Loucy (cell line): Measurements from ENCODE around the gene PDLIM7.

Experiments used
- H2AFZ ChIP-seq: fragments of 200-600 bp; sonication (generic); 2 replicates; pipeline ENCODE4 v1.6.0; 2016; ENCODE audit warnings: antibody characterized with exemption, mild to moderate bottlenecking, low read length, moderate library complexity
- H3F3A ChIP-seq: fragments of 200-600 bp; 2 replicates; pipeline ENCODE4 v1.6.0; 2016; ENCODE audit warnings: antibody characterized with exemption, low read depth, mild to moderate bottlenecking
- H3K27me3 ChIP-seq: fragments of 200-600 bp; sonication (generic); 2 replicates; pipeline ENCODE4 v1.6.1; 2014; ENCODE audit warnings: low read length, mild to moderate bottlenecking; ENCODE audit not compliant: insufficient read depth, poor library complexity, severe bottlenecking
- H3K36me3 ChIP-seq: fragments of 200-600 bp; sonication (generic); 2 replicates; pipeline ENCODE4 v1.6.1; 2016; ENCODE audit warnings: low read length; ENCODE audit not compliant: insufficient read depth
- H3K4me1 ChIP-seq: fragments of 200-600 bp; sonication (generic); 2 replicates; pipeline ENCODE4 v1.5.1; 2014; ENCODE audit warnings: low read length, mild to moderate bottlenecking; ENCODE audit not compliant: insufficient read depth, poor library complexity, severe bottlenecking
- H3K4me2 ChIP-seq: fragments of 200-600 bp; sonication (generic); 2 replicates; pipeline ENCODE4 v1.6.0; 2014; ENCODE audit warnings: antibody characterized with exemption, low read length, low read depth, mild to moderate bottlenecking; ENCODE audit not compliant: poor library complexity, severe bottlenecking
- H3K4me3 ChIP-seq: fragments of 200-600 bp; sonication (generic); 2 replicates; pipeline ENCODE4 v1.5.1; 2014; ENCODE audit warnings: low read length, mild to moderate bottlenecking, mixed read lengths; ENCODE audit not compliant: poor library complexity, severe bottlenecking
- H3K79me2 ChIP-seq: fragments of 200-600 bp; sonication (generic); 2 replicates; pipeline ENCODE4 v1.6.1; 2014; ENCODE audit warnings: low read length; ENCODE audit not compliant: insufficient read depth
- H3K9ac ChIP-seq: fragments of 200-600 bp; sonication (generic); 2 replicates; pipeline ENCODE4 v1.6.0; 2014; ENCODE audit warnings: mild to moderate bottlenecking, low read depth, low read length, moderate library complexity; ENCODE audit not compliant: poor library complexity, severe bottlenecking
- H3K9me2 ChIP-seq: fragments of 200-600 bp; sonication (generic); replicated peaks from 2 replicates; pipeline ENCODE4 v1.6.1; 2016; ENCODE audit warnings: low read depth, low read length, mixed read lengths
- H3K9me3 ChIP-seq: fragments of 200-600 bp; sonication (generic); 2 replicates; pipeline ENCODE4 v1.6.1; 2014; ENCODE audit warnings: mild to moderate bottlenecking, antibody characterized with exemption, low read length, low read depth; ENCODE audit not compliant: insufficient read depth
- H4K20me1 ChIP-seq: fragments of 200-600 bp; sonication (generic); 2 replicates; pipeline ENCODE4 v1.6.0; 2014; ENCODE audit warnings: antibody characterized with exemption, low read length, mild to moderate bottlenecking; ENCODE audit not compliant: insufficient read depth, poor library complexity, severe bottlenecking
- EZH2phosphoT487 ChIP-seq: fragments of 200-600 bp; IDR thresholded peaks from 2 replicates; pipeline ENCODE4 v1.6.1; 2018; ENCODE audit warnings: antibody characterized with exemption, mild to moderate bottlenecking, moderate library complexity, borderline replicate concordance
- TF ChIP-seq, protein P1 (sequence below): fragments of 200-600 bp; sonication (generic); conservative IDR thresholded peaks from 2 replicates; pipeline ENCODE4 v1.5.1; 2014; ENCODE audit warnings: mild to moderate bottlenecking, antibody characterized with exemption, low read length

Gene PDLIM7

DNA sequence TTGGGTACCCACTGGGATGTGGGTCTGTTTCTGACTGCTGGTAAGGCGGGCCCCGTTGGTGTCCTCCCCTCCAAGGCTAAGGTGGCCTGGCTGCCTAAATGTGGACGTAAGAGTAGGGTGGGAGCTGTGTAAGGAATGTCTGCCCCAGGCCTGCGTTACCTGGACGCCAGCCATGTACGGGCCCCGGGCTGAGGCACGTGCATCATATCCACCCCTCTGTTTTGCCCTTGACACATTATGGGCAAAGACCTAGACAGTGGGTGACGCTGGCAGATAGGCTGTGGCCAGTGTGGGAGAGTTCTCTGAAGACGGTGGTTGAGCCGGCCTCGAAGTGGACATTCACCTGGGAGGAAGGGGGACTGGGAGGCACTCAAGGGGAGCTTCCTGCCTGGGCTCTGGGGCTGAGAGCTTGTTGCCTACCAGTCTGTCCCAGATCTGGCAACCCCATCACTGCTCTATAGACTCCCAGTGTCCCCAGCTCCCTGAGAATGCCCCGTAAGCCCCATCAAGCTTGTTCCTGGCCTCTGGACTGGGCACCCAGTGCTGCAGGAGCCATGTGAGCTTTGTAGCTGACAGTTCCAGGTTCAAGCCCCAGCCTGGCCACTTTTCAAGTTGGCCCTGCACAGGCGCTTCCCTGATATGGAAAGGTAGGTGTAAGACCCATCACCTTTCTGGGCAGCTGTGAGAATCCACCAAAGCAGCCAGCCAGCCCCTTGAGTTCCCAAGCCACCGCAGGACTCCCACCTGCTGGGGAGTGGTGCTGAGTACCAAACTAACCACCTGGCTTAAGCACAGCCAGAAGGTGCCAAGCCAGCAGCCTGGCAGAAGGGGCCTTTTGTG is 54.0 kb downstream of the PDLIM7 start:
- Histone ChIP-seq H3K4me3 (no peak overlapping the region), H3K4me1 (no peaks in the 10 kb centered on the region), H2AFZ (no peak overlapping the region), H3K79me2 (no peaks in the 10 kb centered on the region), H4K20me1 (no peaks in the 10 kb centered on the region), H3F3A (no peaks in the 10 kb centered on the region), H3K4me2 (no peak overlapping the region), H3K9me3 (no peaks in the 10 kb centered on the region), H3K9me2 (no peaks in the 10 kb centered on the region), H3K27me3 (no peaks in the 10 kb centered on the region), H3K36me3 (no peaks in the 10 kb centered on the region), H3K9ac (no peak overlapping the region)
- no peak for TF ChIP-seq EZH2phosphoT487
- TF ChIP-seq, protein P1, sequence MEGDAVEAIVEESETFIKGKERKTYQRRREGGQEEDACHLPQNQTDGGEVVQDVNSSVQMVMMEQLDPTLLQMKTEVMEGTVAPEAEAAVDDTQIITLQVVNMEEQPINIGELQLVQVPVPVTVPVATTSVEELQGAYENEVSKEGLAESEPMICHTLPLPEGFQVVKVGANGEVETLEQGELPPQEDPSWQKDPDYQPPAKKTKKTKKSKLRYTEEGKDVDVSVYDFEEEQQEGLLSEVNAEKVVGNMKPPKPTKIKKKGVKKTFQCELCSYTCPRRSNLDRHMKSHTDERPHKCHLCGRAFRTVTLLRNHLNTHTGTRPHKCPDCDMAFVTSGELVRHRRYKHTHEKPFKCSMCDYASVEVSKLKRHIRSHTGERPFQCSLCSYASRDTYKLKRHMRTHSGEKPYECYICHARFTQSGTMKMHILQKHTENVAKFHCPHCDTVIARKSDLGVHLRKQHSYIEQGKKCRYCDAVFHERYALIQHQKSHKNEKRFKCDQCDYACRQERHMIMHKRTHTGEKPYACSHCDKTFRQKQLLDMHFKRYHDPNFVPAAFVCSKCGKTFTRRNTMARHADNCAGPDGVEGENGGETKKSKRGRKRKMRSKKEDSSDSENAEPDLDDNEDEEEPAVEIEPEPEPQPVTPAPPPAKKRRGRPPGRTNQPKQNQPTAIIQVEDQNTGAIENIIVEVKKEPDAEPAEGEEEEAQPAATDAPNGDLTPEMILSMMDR = no peak

DNA sequence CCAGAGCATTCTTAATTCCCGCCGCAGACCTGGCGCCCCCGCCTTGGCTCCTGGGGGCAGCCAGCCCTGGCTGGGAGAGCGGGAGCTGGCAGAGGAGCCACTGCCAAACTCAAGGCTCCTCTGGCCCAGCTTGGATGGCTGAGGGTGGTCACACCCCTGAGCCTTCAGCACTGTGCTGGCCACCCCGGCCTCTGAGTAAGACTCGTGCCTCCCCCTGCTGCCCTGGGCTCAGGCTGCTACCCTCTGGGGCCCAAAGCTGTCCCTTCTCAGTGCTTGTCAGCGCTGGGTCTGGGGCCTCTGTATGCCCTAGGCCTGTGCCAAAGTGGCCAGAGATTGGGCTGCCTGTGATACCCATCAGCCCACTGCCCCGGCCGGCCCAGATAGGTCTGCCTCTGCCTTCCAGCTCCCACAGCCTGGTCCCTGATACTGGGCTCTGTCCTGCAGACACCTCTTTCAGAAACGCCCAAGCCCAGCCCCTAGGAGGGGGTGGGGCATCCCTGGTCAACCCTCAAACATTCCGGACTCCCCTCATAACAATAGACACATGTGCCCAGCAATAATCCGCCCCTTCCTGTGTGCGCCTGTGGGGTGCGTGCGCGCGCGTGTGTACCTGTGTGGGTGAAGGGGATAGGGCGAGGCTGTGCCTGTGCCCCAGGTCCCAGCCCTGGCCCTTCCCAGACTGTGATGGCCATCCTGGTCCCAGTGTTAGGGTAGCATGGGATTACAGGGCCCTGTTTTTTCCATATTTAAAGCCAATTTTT is 55.2 kb downstream of the PDLIM7 start:
- TF ChIP-seq, protein P1 = no peak
- no peak for TF ChIP-seq EZH2phosphoT487
- Histone ChIP-seq H3K9me2 (no peaks in the 10 kb centered on the region), H3K4me1 (no peaks in the 10 kb centered on the region), H3K9ac (no peak overlapping the region), H2AFZ (no peak overlapping the region), H3K36me3 (no peaks in the 10 kb centered on the region; the same call in 1 of the 2 replicates), H3K4me3 (no peak overlapping the region), H3K27me3 (no peaks in the 10 kb centered on the region), H3F3A (no peaks in the 10 kb centered on the region), H3K9me3 (no peaks in the 10 kb centered on the region), H3K4me2 (no peak overlapping the region), H3K79me2 (no peaks in the 10 kb centered on the region), H4K20me1 (no peaks in the 10 kb centered on the region)

DNA sequence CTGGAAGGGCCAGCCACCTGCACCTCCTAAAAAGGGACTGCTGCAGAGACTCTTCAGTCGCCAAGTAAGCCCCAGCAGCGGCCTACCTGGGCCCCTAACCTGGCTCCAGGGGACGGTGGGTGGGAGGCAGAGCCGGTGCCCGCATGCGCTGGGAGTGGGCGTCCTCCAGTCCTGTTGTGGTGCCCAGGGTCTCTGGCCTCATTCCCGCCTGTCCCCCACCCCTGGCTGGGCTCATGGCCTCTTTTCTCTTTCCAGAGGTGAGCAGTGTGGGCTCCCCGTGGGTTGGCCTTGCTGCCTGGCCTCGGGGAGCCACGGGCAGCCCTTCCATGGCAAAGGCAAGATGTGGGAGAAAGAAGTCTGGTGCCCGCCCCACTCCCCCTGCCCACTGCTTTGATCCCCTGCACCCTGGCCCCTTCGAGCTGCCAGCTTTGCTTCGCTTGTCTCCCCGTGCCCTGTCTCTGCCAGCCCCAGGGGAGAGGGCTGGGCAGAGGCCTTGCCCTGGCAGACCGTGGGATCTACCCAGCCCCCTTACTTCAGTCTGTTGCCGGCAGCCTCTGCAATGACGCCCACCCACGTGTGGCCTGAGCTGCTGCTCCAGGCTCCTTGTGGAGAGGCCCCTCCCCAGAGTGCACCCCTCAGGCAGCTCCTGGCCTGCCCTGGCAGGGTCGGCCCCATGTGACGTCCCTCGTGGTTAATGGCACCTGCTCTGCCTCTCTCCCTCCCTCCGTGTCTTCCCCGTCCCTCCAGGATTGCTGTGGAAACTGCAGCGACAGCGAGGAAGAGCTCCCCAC is 56.2 kb downstream of the PDLIM7 start:
- Histone ChIP-seq H3F3A (no peaks in the 10 kb centered on the region), H3K9ac (no peak overlapping the region), H3K27me3 (no peaks in the 10 kb centered on the region), H3K4me1 (no peaks in the 10 kb centered on the region), H3K79me2 (no peaks in the 10 kb centered on the region), H3K36me3 (no peaks in the 10 kb centered on the region; the same call in 1 of the 2 replicates), H3K4me3 (no peak overlapping the region), H3K9me2 (no peaks in the 10 kb centered on the region), H2AFZ (no peak overlapping the region), H3K4me2 (no peak overlapping the region), H4K20me1 (no peaks in the 10 kb centered on the region), H3K9me3 (no peaks in the 10 kb centered on the region)
- TF ChIP-seq, protein P1 = no peak
- TF ChIP-seq EZH2phosphoT487 = no peak
